CD4-positive, CD25-positive, alpha-beta regulatory T cell (primary cell): ENCODE results near the gene GLYATL2. TPM values are rescaled to one million over a fixed set of nuclear protein-coding genes. Genes with fewer than 3 reads are reported as not detected.

Experiments used
- ATAC-seq, 2 donors: fragments of 150-1000 bp; cut with Tn5 transposase; one replicate each; pipeline ENCODE4 v1.10.0; 2021; ENCODE audit warnings: low read depth in 2 of 2, moderate number of reproducible peaks in 2 of 2, moderate library complexity in 1 of 2
- DNase-seq, 3 donors: peaks; one replicate each; pipeline versions ENCODE4 v3.0.0 to v3.0.0-alpha.2; 2012 to 2022; ENCODE audit warnings: mixed read lengths in 1 of 3
- H3K27ac ChIP-seq: one replicate; pipeline ENCODE4 v1.7.0; 2013; ENCODE audit warnings: mild to moderate bottlenecking, low read length; ENCODE audit not compliant: insufficient read depth, poor library complexity, severe bottlenecking
- H3K27me3 ChIP-seq: one replicate; pipeline ENCODE4 v1.7.0; 2013; ENCODE audit warnings: low read length; ENCODE audit not compliant: control insufficient read depth, insufficient read depth
- H3K36me3 ChIP-seq: one replicate; pipeline ENCODE4 v1.7.0; 2013; ENCODE audit warnings: mild to moderate bottlenecking, low read length, moderate library complexity; ENCODE audit not compliant: control insufficient read depth, insufficient read depth
- H3K4me1 ChIP-seq: 2 replicates; pipeline ENCODE4 v1.7.0; 2013; ENCODE audit warnings: mild to moderate bottlenecking, low read length; ENCODE audit not compliant: insufficient read depth, control insufficient read depth, poor library complexity, severe bottlenecking
- H3K4me3 ChIP-seq: one replicate; pipeline ENCODE4 v1.7.0; 2013; ENCODE audit warnings: low read depth, mild to moderate bottlenecking, low read length, moderate library complexity
- H3K9me3 ChIP-seq, 2 experiments: 1 replicate in 1 of 2; 2 replicates in 1 of 2; pipeline ENCODE4 v1.7.0; 2013; ENCODE audit warnings: low read length in 2 of 2, mild to moderate bottlenecking in 1 of 2, moderate library complexity in 1 of 2; ENCODE audit not compliant: control insufficient read depth in 2 of 2
- H3K27ac Mint-ChIP-seq, 3 donors: one replicate each; pipeline ENCODE4 v1.8.0; 2020 to 2022; ENCODE audit warnings: mild to moderate bottlenecking in 3 of 3, mixed read lengths in 3 of 3, moderate library complexity in 2 of 3
- H3K27me3 Mint-ChIP-seq: one replicate; pipeline ENCODE4 v1.8.0; 2022; ENCODE audit warnings: mild to moderate bottlenecking, mixed read lengths
- H3K36me3 Mint-ChIP-seq: one replicate; pipeline ENCODE4 v1.8.0; 2020; ENCODE audit warnings: mixed read lengths
- H3K4me1 Mint-ChIP-seq, 4 donors: one replicate each; pipeline ENCODE4 v1.8.0; 2020 to 2022; ENCODE audit warnings: mixed read lengths in 4 of 4, mild to moderate bottlenecking in 1 of 4
- H3K4me3 Mint-ChIP-seq, 4 donors: one replicate each; pipeline ENCODE4 v1.8.0; 2020 to 2022; ENCODE audit warnings: mild to moderate bottlenecking in 4 of 4, mixed read lengths in 4 of 4, moderate library complexity in 3 of 4
- H3K9me3 Mint-ChIP-seq, 7 donors: one replicate each; pipeline ENCODE4 v1.8.0; 2020 to 2022; ENCODE audit warnings: mixed read lengths in 7 of 7, mild to moderate bottlenecking in 3 of 7, moderate library complexity in 2 of 7
- polyA plus RNA-seq, 4 donors: library from polyadenylated mRNA; unstranded; fragments of 300-500 nt; fragmentation: Illumina TruSeq; gene quantifications; one replicate each; pipeline ENCODE4 v1.2.3, GENCODE V29; 2021
- total RNA-seq: library from RNA; stranded (reverse); gene quantifications from one replicate; pipeline ENCODE4 v1.2.3, GENCODE V29; 2022

GLYATL2 gene, protein sequence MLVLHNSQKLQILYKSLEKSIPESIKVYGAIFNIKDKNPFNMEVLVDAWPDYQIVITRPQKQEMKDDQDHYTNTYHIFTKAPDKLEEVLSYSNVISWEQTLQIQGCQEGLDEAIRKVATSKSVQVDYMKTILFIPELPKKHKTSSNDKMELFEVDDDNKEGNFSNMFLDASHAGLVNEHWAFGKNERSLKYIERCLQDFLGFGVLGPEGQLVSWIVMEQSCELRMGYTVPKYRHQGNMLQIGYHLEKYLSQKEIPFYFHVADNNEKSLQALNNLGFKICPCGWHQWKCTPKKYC
- not detected for total RNA-seq
- polyA plus RNA-seq = not detected

DNA sequence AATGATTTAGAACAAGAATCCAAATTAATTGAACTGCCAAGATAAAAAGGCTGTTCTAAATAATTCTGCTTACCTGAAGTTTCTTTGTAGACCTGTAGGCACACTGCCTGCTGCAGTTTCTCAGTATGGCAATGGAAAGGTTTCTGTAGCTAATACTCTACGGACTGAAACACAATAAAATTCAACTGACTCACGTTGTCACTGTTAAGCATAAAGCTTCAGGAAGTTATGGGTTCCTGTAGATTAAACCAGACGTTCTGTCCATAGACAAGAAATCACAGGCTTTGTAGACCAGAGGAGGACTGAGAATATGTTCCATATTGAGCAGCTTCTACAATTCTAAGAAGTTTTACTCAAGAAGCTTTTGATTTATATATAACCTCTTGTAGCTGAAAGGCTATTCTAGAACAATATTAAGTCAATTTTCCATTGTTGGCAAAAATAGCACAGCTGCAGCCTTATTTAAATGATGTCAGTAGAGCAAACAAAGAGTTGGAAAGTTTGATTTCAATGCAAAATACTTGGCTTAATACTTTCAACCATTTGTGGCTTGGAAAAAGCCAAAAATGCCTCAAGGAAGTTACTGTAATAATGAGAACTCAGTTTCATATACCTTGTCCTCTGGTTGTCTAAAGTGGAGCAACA is at the start of gene GLYATL2:
GLYATL2 (minus strand) TSS at position 344 of the 645 bp plus-strand sequence. CDS start 5,092 bp downstream, outside the sequence.
- Histone ChIP-seq H3K9me3 (no peaks in the 10 kb centered on the region), H3K36me3 (no peaks in the 10 kb centered on the region), H3K27ac (no peak within 1 kb of the TSS), H3K27me3 (no peaks in the 10 kb centered on the region), H3K4me3 (no peak within 1 kb of the TSS), H3K4me1 (no peaks in the 10 kb centered on the region)
- H3K36me3 Mint-ChIP-seq = no peaks in the 10 kb centered on the region
- peaks cover 0 to 1% (median 0%) of the 10 kb centered on the region in 7 donors for H3K9me3 Mint-ChIP-seq
- no peak for ATAC-seq
- no peak within 1 kb of the TSS for H3K27ac Mint-ChIP-seq
- H3K4me3 Mint-ChIP-seq = peak within 1 kb of the TSS in 1 of 4 donors; percentile 18
- H3K27me3 Mint-ChIP-seq = peaks cover 7% of the 10 kb centered on the region
- DNase-seq = no peak
- H3K4me1 Mint-ChIP-seq = no peaks in the 10 kb centered on the region

DNA sequence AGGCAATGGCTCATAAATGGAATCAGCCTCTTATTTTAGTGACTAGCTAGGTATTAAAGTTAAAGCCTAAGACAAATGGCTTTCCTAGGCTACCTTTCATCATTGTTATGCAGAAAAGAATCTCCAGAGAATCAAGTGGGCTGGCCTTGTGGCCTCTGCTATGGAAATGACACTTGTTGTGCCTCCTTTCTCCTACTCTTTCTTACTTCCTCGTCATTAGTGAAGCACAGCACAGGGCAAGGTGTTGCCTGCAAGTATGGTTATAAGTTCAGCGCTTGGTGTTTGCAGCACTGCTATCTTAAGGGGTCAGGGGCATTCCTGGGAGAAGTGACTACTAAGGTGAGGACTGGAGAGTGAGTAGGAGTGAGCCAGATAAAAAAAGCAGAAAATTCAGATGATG is 49.4 kb upstream of the GLYATL2 start:
- Histone ChIP-seq H3K27ac (no peak overlapping the region), H3K9me3 (peaks cover 0 to 2% of the 10 kb centered on the region in 2 experiments), H3K4me3 (no peak overlapping the region), H3K27me3 (peaks cover 5% of the 10 kb centered on the region), H3K4me1 (no peaks in the 10 kb centered on the region), H3K36me3 (no peaks in the 10 kb centered on the region)
- no peaks in the 10 kb centered on the region for H3K36me3 Mint-ChIP-seq
- no peak overlapping the region for H3K4me3 Mint-ChIP-seq
- no peak for DNase-seq
- no peaks in the 10 kb centered on the region for H3K4me1 Mint-ChIP-seq
- peaks cover 4% of the 10 kb centered on the region for H3K27me3 Mint-ChIP-seq
- peaks cover 0 to 2% (median 0%) of the 10 kb centered on the region in 7 donors for H3K9me3 Mint-ChIP-seq
- no peak overlapping the region for H3K27ac Mint-ChIP-seq
- ATAC-seq = no peak

DNA sequence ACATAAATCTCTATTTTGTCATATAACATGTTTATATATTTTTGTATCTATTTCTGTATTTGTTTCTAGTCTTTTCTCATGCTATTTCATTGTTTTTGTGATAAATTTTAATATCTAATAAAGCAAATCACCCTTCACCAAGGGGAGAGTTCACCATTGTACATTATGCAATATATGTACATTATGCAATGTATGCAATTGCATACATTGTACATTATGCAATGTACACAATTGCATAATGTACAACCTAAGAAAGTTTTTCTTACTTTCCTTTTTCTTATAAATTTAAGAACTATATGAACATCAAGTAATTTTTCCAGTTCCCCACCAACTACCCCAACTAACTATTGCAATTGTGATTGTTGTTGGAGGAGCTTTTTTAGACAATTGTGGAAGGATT is 44.1 kb upstream of the GLYATL2 start:
- H3K27ac ChIP-seq = no peak overlapping the region
- H3K36me3 ChIP-seq = no peaks in the 10 kb centered on the region
- Mint-ChIP-seq H3K9me3 (peaks cover 0 to 2% (median 0%) of the 10 kb centered on the region in 7 donors), H3K27ac (no peak overlapping the region), H3K27me3 (peaks cover 4% of the 10 kb centered on the region), H3K36me3 (no peaks in the 10 kb centered on the region), H3K4me1 (no peaks in the 10 kb centered on the region), H3K4me3 (no peak overlapping the region)
- no peak for DNase-seq
- H3K27me3 ChIP-seq = peaks cover 8% of the 10 kb centered on the region
- no peak overlapping the region for H3K4me3 ChIP-seq
- no peaks in the 10 kb centered on the region for H3K4me1 ChIP-seq
- ATAC-seq = no peak
- H3K9me3 ChIP-seq = peaks cover 0 to 2% of the 10 kb centered on the region in 2 experiments

DNA sequence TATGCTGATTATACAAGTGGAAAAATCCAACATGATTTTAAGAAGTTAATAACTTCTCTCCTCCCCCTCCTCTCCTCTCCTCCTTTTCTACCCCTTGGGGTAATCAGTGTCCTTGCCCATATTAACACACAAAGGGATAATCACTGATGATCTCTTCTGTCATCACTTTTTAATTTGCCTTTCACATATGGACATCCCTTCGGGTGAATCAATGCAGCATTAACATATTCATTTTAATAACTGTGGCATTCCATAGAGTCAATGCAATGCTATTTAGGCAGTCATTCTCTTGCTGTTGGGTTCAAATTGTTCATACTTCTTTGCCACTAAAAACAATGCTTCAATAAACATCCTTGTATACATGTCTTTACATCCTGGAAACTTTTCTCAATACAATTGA is 42.9 kb upstream of the GLYATL2 start:
- Histone ChIP-seq H3K27me3 (peaks cover 8% of the 10 kb centered on the region), H3K4me3 (no peak overlapping the region), H3K9me3 (peaks cover 0 to 2% of the 10 kb centered on the region in 2 experiments), H3K4me1 (no peaks in the 10 kb centered on the region), H3K36me3 (no peaks in the 10 kb centered on the region), H3K27ac (no peak overlapping the region)
- peaks cover 4% of the 10 kb centered on the region for H3K27me3 Mint-ChIP-seq
- H3K9me3 Mint-ChIP-seq = peaks cover 0 to 6% (median 2%) of the 10 kb centered on the region in 7 donors
- ATAC-seq = no peak
- no peaks in the 10 kb centered on the region for H3K4me1 Mint-ChIP-seq
- H3K36me3 Mint-ChIP-seq = no peaks in the 10 kb centered on the region
- no peak overlapping the region for H3K27ac Mint-ChIP-seq
- H3K4me3 Mint-ChIP-seq = no peak overlapping the region
- no peak for DNase-seq

DNA sequence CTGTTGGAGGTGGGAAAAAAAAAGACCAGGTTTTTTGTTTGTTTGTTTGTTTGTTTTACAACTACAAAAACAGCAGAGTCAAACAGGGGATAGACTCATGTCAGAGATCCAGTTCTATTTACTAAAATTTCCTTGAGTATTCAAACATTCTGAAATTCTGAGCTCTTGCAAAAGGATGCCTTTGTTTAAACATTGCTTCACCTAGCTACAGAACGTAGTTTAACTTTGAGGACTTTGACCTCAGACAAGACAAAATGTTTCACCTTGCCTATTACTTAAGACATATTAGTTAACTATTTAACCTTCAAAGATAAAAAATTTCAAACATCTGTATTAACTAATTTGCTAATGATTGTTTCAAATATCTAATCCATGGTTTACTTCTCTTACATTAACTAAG is 36.1 kb upstream of the GLYATL2 start:
- Mint-ChIP-seq H3K9me3 (peaks cover 2 to 6% (median 4%) of the 10 kb centered on the region in 7 donors), H3K36me3 (no peaks in the 10 kb centered on the region), H3K27me3 (peaks cover 8% of the 10 kb centered on the region), H3K4me1 (no peaks in the 10 kb centered on the region), H3K27ac (no peak overlapping the region), H3K4me3 (no peak overlapping the region)
- H3K4me1 ChIP-seq = no peaks in the 10 kb centered on the region
- peaks cover 3% of the 10 kb centered on the region for H3K27me3 ChIP-seq
- H3K27ac ChIP-seq = no peak overlapping the region
- no peaks in the 10 kb centered on the region for H3K36me3 ChIP-seq
- ATAC-seq = no peak
- H3K9me3 ChIP-seq = no peaks in the 10 kb centered on the region
- no peak for DNase-seq
- H3K4me3 ChIP-seq = no peak overlapping the region

DNA sequence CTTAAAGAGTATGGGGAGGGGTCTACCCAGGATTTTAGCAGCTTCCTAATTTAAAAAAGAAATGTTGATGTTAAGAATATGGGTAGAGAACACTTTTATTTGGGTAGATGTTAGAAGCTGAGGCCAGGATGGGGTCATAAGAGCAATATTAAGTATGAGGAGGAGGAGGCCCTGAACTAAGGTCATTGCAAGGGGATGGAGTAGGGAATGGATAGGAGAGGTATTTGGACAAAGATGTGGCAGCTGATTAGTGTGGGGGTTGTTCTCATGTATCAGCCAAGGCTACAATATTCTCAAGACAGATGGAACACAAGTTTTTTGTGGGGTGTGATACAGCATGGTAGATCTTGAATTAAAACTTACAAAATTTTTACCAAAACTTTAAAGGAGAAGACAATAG is 35.7 kb upstream of the GLYATL2 start:
- no peak for ATAC-seq
- peaks cover 8% of the 10 kb centered on the region for H3K27me3 Mint-ChIP-seq
- peaks cover 2 to 6% (median 4%) of the 10 kb centered on the region in 7 donors for H3K9me3 Mint-ChIP-seq

DNA sequence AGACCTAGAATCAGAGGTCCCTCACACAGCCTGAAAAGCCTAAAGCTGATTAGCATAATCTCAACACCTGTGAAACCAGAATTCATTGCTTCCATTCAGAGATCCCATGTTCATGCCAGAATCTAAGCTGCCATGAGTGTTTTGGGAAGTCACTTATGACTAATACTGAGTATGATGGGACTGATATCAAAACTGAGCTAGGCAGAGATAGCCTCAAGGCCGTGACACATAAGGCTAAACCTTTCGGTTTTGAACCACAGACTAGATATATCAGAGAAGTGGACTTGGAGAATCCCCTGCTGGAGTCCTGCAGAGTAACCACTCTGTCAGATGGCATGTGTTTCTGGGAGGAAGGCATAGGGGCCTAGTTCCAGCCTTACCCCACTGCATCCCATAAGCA is 23.1 kb upstream of the GLYATL2 start:
- Mint-ChIP-seq H3K27ac (no peak overlapping the region), H3K36me3 (no peaks in the 10 kb centered on the region), H3K9me3 (peaks cover 0 to 6% (median under 1%) of the 10 kb centered on the region in 7 donors), H3K4me3 (no peak overlapping the region), H3K27me3 (no peaks in the 10 kb centered on the region), H3K4me1 (no peaks in the 10 kb centered on the region)
- H3K36me3 ChIP-seq = no peaks in the 10 kb centered on the region
- no peak for DNase-seq
- H3K9me3 ChIP-seq = peaks cover 4 to 9% of the 10 kb centered on the region in 2 experiments
- no peak for ATAC-seq
- no peaks in the 10 kb centered on the region for H3K27me3 ChIP-seq
- no peaks in the 10 kb centered on the region for H3K4me1 ChIP-seq
- H3K27ac ChIP-seq = no peak overlapping the region
- no peak overlapping the region for H3K4me3 ChIP-seq

More for the DNA sequence above, 35.7 kb upstream of the GLYATL2 start:
- no peak overlapping the region for H3K4me3 Mint-ChIP-seq
- no peaks in the 10 kb centered on the region for H3K36me3 ChIP-seq
- no peak overlapping the region for H3K4me3 ChIP-seq
- no peak overlapping the region for H3K27ac ChIP-seq
- no peaks in the 10 kb centered on the region for H3K36me3 Mint-ChIP-seq
- no peaks in the 10 kb centered on the region for H3K9me3 ChIP-seq
- no peak for DNase-seq
- H3K4me1 Mint-ChIP-seq = no peaks in the 10 kb centered on the region
- H3K27me3 ChIP-seq = peaks cover under 1% of the 10 kb centered on the region
- no peak overlapping the region for H3K27ac Mint-ChIP-seq
- H3K4me1 ChIP-seq = no peaks in the 10 kb centered on the region
